Erythroblast (primary cell): ENCODE data around the gene PGR.

ENCODE experiments used
- GATA1 ChIP-seq: IDR thresholded peaks from 2 replicates; pipeline ENCODE4 v1.6.1; 2011; ENCODE audit warnings: low read depth, mild to moderate bottlenecking, control low read depth, low read length, moderate library complexity
- POLR2A ChIP-seq: IDR thresholded peaks from 2 replicates; pipeline ENCODE4 v1.6.1; 2011; ENCODE audit warnings: mild to moderate bottlenecking, low read length

DNA sequence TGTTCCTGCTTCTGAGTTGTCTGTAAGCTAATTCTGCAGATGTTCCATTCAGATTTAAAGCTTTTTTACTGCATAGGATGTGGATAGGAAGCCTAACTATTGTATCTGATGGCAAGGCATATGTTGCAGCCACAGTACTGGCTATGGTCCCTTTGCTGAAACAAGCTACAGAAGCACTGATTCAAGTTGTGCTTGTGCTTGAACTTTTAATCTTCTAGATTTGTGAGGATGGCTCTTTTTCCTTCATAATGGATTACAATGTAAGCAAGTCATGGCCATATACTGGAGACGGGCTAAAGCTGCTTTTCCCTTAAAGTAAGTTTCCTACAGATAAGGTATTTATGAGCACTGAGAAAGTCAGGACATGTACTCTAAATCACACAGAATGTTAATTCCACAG, 138.7 kb downstream of the PGR start:
- TF ChIP-seq POLR2A = no peak
- no peak for TF ChIP-seq GATA1
